NT2/D1 (cell line): ENCODE data around the gene ACSL5.
"Not testable (repeated sequence)": the region's sequence is repeated elsewhere in the genome, so short reads cannot be mapped to it uniquely, and the experiment has no call there.

ENCODE experiments used
- DNase-seq: peaks from one replicate; pipeline ENCODE4 v3.0.0-alpha.2; 2011; ENCODE audit warnings: low read depth, low spot score
- H3K27me3 ChIP-seq: 2 replicates; pipeline ENCODE4 v1.6.0; 2011; ENCODE audit warnings: mild to moderate bottlenecking; ENCODE audit not compliant: insufficient read length, insufficient read depth
- H3K36me3 ChIP-seq: 2 replicates; pipeline ENCODE4 v1.6.1; 2011; ENCODE audit warnings: mild to moderate bottlenecking, low read length, mixed read lengths; ENCODE audit not compliant: insufficient read depth, insufficient read length
- H3K4me1 ChIP-seq: 2 replicates; pipeline ENCODE4 v1.5.1; 2011; ENCODE audit not compliant: insufficient read depth, insufficient read length
- H3K4me3 ChIP-seq: 2 replicates; pipeline ENCODE4 v1.5.1; 2011; ENCODE audit warnings: low read depth; ENCODE audit not compliant: insufficient read length
- H3K9ac ChIP-seq: 2 replicates; pipeline ENCODE4 v1.6.0; 2011; ENCODE audit warnings: low read depth; ENCODE audit not compliant: insufficient read length
- H3K9me3 ChIP-seq: 2 replicates; pipeline ENCODE4 v1.5.1; 2011; ENCODE audit warnings: mild to moderate bottlenecking, low read length; ENCODE audit not compliant: insufficient read depth
- SUZ12 ChIP-seq: IDR thresholded peaks from 2 replicates; pipeline ENCODE4 v1.6.1; 2011; ENCODE audit not compliant: insufficient read length, insufficient read depth; ENCODE audit errors: extremely low read depth
- YY1 ChIP-seq: IDR thresholded peaks from 2 replicates; pipeline ENCODE4 v1.6.1; 2011; ENCODE audit not compliant: insufficient read length, insufficient read depth
- ZNF274 ChIP-seq: IDR thresholded peaks from 2 replicates; pipeline ENCODE4 v1.6.1; 2011; ENCODE audit warnings: mild to moderate bottlenecking, low read depth, low read length

ACSL5 gene

DNA sequence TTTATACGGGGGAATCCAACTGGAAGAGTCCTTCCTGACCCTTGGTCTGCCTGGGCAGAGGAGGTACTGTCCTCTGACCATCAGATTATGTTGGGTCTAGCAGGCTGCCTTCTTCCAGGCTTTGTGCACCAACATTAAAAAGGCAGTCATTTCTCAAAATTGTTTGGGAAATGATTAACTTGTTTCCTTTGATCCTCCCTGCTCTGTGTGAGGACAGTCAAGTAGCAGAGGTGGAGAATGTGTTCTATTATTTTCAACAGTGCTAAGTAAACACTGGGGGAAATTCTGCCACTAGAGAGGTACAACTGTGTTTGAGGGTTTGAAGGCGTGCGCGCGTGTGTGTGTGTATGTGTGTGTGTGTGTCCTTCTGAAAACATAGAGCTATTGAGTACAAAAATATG is 20.6 kb downstream of the ACSL5 start:
- TF ChIP-seq YY1, result no peak
- TF ChIP-seq SUZ12, result no peak
- no peak for TF ChIP-seq ZNF274
- Histone ChIP-seq H3K9me3 (no peaks in the 10 kb centered on the region), H3K27me3 (no peaks in the 10 kb centered on the region), H3K4me1 (no peaks in the 10 kb centered on the region), H3K36me3 (no peaks in the 10 kb centered on the region), H3K4me3 (no peak overlapping the region), H3K9ac (no peak overlapping the region)
- DNase-seq, result no peak

GRCh38 chr10:112395809-112396530 is 22.1 kb downstream of the ACSL5 start:
- no peak overlapping the region for H3K9ac ChIP-seq
- no peaks in the 10 kb centered on the region for H3K4me1 ChIP-seq
- H3K4me3 ChIP-seq, result no peak overlapping the region
- H3K9me3 ChIP-seq, result no peaks in the 10 kb centered on the region
- no peaks in the 10 kb centered on the region for H3K36me3 ChIP-seq
- no peaks in the 10 kb centered on the region for H3K27me3 ChIP-seq
- no peak for TF ChIP-seq SUZ12
- no peak for TF ChIP-seq YY1
- TF ChIP-seq ZNF274, result no peak
- no peak for DNase-seq

- H3K27me3 ChIP-seq, result no peaks in the 10 kb centered on the region
- H3K4me3 ChIP-seq, result no peak overlapping the region
- no peak for TF ChIP-seq YY1
- TF ChIP-seq SUZ12, result no peak
- no peak for TF ChIP-seq ZNF274
- DNase-seq, result no peak
- H3K9ac ChIP-seq, result no peak overlapping the region
- no peaks in the 10 kb centered on the region for H3K4me1 ChIP-seq
- H3K9me3 ChIP-seq, result no peaks in the 10 kb centered on the region
- H3K36me3 ChIP-seq, result no peaks in the 10 kb centered on the region
Measured at GRCh38 chr10:112397592-112397991, 23.7 kb downstream of the ACSL5 start.

DNA sequence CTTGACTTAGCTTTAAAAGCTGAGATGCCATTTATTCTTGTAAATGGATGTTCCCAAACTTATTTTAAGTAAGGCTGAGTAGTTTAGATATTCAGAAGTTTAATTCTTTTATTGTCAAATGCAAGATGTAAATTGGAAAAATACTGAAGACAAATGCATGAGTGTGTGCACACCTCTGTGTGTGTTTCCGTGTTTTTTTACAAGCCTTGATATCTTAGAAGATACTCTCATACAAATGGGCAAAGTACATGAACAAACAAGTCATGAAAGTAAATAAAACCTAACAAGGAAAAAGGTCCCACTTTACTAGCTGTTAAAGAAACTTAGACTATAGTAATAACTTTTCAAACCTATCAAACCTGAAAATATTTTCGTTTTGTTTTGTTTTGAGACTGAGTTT is 29.0 kb downstream of the ACSL5 start:
- no peak for TF ChIP-seq SUZ12
- no peak for TF ChIP-seq YY1
- no peak for TF ChIP-seq ZNF274

DNA sequence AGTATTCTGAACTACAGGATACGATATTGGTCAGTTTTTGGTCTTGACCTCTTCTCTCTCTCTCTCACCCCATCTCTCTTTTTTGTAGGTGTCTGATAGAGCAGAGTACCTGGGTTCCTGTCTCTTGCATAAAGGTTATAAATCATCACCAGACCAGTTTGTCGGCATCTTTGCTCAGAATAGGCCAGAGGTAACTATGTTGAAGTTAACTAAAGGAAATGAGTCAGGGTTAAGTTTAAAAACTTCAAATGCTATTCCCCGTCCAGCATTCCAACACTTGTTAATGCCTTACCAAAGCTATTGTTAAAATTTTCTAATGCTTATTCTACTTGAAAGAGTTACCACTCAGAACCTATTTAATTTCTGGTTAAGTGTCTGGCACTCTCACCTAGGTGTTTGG is 30.7 kb downstream of the ACSL5 start:
- Histone ChIP-seq H3K9me3 (no peaks in the 10 kb centered on the region), H3K9ac (no peak overlapping the region), H3K36me3 (no peaks in the 10 kb centered on the region), H3K4me3 (no peak overlapping the region), H3K27me3 (no peaks in the 10 kb centered on the region), H3K4me1 (no peaks in the 10 kb centered on the region)
- TF ChIP-seq YY1 (no peak), SUZ12 (no peak), ZNF274 (no peak)
- no peak for DNase-seq

More for the DNA sequence above, 29.0 kb downstream of the ACSL5 start:
- Histone ChIP-seq H3K4me3 (no peak overlapping the region), H3K27me3 (no peaks in the 10 kb centered on the region), H3K9me3 (no peaks in the 10 kb centered on the region), H3K36me3 (no peaks in the 10 kb centered on the region), H3K9ac (no peak overlapping the region), H3K4me1 (no peaks in the 10 kb centered on the region)
- no peak for DNase-seq

DNA sequence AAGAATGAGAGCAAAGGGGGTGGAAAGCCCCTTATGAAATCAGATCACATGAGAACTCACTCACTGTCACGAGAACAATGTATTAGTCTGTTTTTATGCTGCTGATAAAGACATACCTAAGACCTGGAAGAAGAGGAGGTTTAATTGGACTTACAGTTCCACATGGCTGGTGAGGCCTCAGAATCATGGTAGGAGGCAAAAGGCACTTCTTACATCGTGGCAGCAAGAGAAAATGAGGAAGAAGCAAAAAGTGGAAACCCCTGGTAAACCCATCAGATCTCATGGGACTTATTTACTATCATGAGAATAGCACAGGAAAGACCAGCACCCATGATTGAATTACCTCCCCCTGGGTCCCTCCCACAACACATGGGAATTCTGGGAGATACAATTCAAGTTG is 32.9 kb downstream of the ACSL5 start:
- H3K27me3 ChIP-seq, H3K9ac ChIP-seq, DNase-seq, H3K9me3 ChIP-seq, H3K4me3 ChIP-seq, H3K4me1 ChIP-seq, H3K36me3 ChIP-seq: not testable (repeated sequence)

DNA sequence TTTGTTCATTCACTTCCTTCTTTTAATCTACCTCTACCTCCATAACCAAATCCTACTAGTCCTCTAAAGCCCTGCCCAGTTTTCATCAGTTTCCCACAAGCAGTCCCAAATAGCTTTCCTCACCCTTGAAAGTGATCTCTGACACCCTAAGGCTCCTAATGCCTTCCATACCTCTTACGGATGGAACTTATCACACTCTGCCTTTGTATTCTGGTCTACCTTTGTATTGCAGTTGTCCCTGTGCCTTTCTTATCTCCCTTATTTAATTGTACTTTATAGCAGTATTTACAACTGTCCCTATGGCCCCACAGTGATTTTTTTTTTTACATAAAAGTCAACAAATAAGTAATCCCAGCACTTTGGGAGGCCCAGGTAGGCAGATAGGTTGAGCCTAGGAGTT is 33.8 kb downstream of the ACSL5 start:
- Histone ChIP-seq H3K4me1 (no peaks in the 10 kb centered on the region), H3K4me3 (no peak overlapping the region), H3K36me3 (no peaks in the 10 kb centered on the region), H3K9me3 (no peaks in the 10 kb centered on the region), H3K27me3 (no peaks in the 10 kb centered on the region), H3K9ac (no peak overlapping the region)
- DNase-seq, result no peak
- TF ChIP-seq YY1, result no peak
- no peak for TF ChIP-seq SUZ12
- no peak for TF ChIP-seq ZNF274
